Embryonic facial prominence (tissue), 1 donor: ENCODE measurements around the gene CDK5RAP3.
"Not testable (repeated sequence)": the region's sequence is repeated elsewhere in the genome, so short reads cannot be mapped to it uniquely, and the experiment has no call there.

Experiments used
- DNase-seq: peaks from one replicate; pipeline ENCODE4 v3.0.0-alpha.2; 2016; ENCODE audit errors: extremely low spot score

Gene CDK5RAP3

DNA sequence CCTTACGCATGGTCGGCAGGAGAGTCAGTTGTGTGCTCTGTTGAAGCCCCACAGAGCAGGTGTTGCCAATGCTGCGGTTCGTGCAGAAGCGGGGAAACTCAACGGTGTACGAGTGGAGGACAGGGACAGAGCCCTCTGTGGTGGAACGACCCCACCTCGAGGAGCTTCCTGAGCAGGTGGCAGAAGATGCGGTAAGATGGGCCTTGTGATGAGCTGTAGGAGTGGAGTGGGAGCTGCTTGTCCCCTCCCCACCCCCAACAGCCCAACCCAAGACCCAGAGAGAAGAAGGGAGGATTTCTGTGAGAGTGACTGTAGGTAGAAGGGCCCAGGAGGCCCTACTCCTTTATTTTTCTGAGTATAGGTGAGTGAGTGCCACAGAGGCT lies 4.9 kb downstream of the CDK5RAP3 start:
- no peak for DNase-seq

GRCh38 chr17:47978324-47978723 lies 7.4 kb downstream of the CDK5RAP3 start:
- peak; percentile 21 for DNase-seq

- DNase-seq = no peak
Observed at GRCh38 chr17:47980541-47980940, 9.6 kb downstream of the CDK5RAP3 start.

DNA sequence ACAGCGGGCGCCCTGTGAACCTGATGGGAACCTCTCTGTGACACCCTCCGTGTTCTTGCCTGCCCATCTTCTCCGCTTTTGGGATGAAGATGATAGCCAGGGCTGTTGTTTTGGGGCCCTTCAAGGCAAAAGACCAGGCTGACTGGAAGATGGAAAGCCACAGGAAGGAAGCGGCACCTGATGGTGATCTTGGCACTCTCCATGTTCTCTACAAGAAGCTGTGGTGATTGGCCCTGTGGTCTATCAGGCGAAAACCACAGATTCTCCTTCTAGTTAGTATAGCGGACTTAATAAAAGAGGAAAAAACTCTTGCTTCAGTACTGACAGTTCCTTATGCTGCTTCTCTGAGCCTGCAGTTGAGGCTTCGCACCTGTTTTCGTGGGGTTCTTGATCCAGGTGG lies 10.5 kb downstream of the CDK5RAP3 start:
- no peak for DNase-seq

- DNase-seq = no peak
Observed at GRCh38 chr17:47982091-47982617, 11.2 kb downstream of the CDK5RAP3 start.

DNA sequence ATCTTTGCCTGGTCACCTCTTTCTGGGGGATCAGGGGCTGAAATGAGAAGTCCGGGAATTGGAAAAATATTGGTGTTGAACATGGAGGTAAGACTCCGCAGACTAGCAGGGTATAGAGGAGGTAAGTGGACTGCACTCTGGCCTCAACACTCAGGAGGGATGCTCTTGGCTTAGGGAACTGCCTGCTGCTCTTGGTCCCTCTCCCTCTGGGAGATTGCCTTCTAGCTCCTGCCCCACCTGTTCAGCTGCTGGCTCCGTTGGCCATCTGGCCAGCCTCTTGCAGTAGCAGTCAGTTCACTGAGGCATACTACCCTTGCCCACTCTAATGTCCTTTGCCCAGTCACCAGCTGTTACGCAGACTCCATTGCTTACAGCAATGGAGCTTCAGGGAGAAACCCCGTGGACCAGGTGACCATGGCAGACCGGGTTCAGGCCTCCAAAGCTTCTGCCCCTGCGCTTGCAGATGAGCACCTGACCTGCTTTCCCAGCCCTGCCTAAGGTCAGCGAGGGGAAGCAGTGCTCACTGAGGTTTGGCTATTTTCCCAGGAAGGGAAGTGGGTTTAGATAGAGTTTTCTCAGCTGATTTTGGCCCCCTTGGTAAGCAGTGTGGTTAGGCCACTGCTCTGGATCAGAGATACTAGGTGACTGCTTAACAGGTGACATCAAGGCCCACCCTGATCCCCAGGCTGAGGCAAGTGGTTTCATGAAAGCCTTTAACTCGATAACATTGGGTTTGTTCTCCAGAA lies 11.9 kb downstream of the CDK5RAP3 start:
- no peak for DNase-seq

DNA sequence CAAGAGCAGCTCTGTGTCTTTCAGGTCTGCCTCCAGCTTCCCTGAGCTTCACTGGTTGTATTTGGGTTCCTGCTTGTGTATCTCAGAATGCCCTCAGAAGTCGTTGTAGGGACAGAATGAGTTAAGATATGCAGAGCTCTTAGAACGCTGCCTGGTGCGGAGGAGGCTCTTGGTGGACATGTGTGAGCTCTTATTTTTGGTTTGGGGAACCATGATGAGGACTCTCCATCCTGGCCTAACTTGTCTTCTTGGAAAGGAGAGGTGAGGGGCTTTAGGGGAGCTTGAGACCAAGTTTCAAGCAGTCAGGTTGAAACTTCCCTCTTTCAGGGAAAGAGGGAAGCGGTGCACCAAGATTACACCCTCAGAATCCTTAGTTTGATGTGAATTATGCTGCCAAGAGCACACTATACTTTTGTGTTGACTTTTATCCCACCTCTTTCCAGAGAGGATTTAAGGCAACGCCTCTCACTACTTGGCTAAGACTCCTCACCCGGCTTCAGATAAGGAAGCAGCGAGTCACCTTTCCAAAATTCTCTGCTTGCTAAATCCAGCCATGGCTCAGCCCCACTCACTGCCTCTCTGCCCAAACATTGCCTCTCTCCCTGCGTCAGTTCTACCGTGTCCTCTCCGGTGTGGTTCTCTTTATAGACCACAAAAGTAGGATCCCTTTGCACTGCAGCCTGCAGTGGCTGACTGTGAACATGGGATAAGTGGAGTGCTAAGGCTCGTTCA lies 12.7 kb downstream of the CDK5RAP3 start:
- no peak for DNase-seq

DNA sequence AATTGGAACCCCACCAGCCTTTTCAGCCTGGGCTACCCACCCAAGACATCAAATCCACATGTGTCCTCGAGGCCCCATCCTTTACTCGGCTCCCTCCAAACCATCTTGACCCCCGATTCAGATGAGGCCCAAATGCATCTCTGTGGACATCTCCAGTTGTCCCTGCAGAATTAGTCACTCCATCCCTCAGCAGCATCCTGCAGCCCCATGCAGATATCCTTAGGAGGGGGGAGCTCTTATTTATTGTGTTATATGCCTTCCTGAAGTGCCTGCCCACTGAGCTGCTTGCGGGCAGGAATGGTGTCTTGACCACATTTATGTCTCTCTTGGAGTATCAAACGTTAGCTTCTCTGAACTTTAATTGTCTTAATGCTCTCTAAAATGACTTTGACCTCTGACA lies 15.6 kb downstream of the CDK5RAP3 start:
- DNase-seq = no peak

DNA sequence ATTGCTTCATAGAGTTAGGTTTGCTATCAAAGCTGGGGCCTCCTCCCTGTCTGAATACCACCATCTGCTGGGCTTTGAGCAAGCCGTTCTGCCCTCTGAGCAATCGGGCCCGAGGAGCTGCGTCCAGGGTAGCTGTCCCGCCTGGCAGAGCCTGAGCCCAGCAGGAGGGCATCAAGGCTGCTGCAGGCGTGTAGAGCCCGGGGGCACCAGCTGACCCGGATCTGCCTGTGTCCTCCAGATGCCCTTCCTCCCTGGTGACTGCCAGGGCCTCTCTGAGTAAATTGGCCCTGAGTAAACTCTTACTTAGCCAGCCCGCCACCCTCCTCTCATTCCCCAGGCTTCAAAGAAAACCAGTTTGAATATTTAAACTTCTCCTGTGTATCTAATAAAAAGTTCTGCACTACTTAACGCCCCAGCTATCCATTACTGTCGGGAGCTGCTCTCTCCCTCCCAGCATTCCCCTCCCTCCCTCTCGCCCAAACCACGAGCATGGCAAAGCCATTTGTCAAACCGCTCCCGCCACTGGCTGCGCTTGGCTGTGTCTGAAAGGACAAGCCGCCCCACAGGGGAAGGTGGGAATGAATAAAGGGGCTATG lies 16.4 kb downstream of the CDK5RAP3 start:
- DNase-seq = no peak

DNA sequence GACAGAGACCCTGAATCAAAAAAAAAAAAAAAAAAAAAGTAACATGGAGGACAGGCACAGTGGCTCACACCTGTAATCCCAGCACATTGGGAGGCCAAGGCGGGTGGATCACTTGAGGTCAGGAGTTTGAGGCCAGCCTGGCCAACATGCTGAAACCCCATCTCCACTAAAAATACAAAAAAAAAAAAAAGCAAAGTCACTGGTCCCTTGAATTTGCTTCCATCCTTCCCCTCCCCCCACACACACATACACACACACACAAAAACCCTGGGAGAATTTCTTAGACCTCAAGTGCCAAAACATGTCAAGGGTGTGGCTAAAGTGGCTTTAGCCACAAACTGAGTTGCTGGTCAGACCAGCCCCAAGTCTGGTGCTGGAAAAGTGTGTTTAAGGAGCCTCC lies 17.5 kb downstream of the CDK5RAP3 start:
- DNase-seq = not testable (repeated sequence)

GRCh38 chr17:47989159-47989558 lies 18.2 kb downstream of the CDK5RAP3 start:
- DNase-seq = no peak

DNA sequence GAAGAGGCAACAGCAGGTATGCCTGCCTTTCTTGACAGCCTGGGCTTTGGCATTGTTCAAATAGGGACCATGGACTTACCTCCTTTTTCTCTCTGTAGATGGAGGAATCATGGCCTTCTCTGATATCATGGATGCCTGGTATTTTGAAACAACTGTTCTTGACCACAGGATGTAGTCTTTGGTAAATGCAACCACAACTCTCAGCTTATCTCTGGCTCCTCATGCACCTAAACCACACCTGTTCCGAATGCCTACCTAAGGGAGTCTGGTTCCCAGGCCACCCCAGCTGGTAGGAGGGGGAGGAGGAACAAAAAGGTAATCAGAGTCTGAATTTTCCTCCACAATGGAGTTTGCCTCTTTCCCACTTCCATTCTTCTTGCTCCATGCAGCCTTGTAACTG lies 18.8 kb downstream of the CDK5RAP3 start:
- no peak for DNase-seq

GRCh38 chr17:47990962-47991731 lies 20.2 kb downstream of the CDK5RAP3 start:
- no peak for DNase-seq

GRCh38 chr17:47992216-47992615 lies 21.3 kb downstream of the CDK5RAP3 start:
- DNase-seq = no peak

- DNase-seq = no peak
Observed at GRCh38 chr17:47993031-47993564, 22.2 kb downstream of the CDK5RAP3 start.

- no peak for DNase-seq
Observed at GRCh38 chr17:47993964-47994363, 23.1 kb downstream of the CDK5RAP3 start.

- no peak for DNase-seq
Observed at GRCh38 chr17:47994724-47995123, 23.8 kb downstream of the CDK5RAP3 start.

GRCh38 chr17:47995241-47995935 lies 24.5 kb downstream of the CDK5RAP3 start:
- DNase-seq = no peak

- DNase-seq = no peak
Observed at GRCh38 chr17:47996201-47996600, 25.3 kb downstream of the CDK5RAP3 start.

GRCh38 chr17:47997586-47997985 lies 26.7 kb downstream of the CDK5RAP3 start:
- DNase-seq = no peak

DNA sequence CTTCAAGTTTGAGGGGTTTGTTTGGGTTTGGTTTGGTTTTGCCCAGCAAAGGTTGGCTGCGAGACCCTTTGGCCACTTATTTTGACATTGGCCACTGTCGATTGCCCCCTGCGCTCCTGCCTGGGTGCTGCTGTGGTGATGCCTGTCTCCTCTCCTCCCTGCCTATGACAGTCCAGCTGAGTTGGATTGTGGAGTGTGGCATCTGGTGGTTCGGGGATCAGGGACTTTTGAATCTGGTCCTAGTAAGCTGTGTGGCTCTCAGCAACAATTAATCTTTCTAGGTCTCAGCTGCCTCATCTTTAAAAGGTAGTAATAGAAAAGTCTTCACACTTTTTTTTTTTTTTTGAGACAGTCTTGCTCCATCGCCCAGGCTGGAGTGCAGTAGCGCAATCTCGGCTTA lies 27.1 kb downstream of the CDK5RAP3 start:
- no peak for DNase-seq
